Osteocyte (in vitro differentiated cells): ENCODE measurements around the gene ANKFY1. TPM values are rescaled to one million over a fixed set of nuclear protein-coding genes. Genes with fewer than 3 reads are reported as not detected.

ENCODE experiments used
- DNase-seq: peaks from one replicate; pipeline ENCODE4 v3.0.0; 2021; ENCODE audit warnings: mixed read lengths; ENCODE audit not compliant: unreplicated experiment; ENCODE audit errors: extremely low spot score
- H3K27ac Mint-ChIP-seq: one replicate; pipeline ENCODE4 v1.8.0; 2021; ENCODE audit warnings: mild to moderate bottlenecking, mixed read lengths; ENCODE audit not compliant: unreplicated experiment
- H3K27me3 Mint-ChIP-seq: one replicate; pipeline ENCODE4 v1.8.0; 2021; ENCODE audit warnings: mixed read lengths; ENCODE audit not compliant: unreplicated experiment
- H3K36me3 Mint-ChIP-seq: one replicate; pipeline ENCODE4 v1.8.0; 2021; ENCODE audit warnings: mixed read lengths; ENCODE audit not compliant: unreplicated experiment
- H3K4me1 Mint-ChIP-seq: one replicate; pipeline ENCODE4 v1.8.0; 2021; ENCODE audit warnings: mixed read lengths; ENCODE audit not compliant: unreplicated experiment
- H3K4me3 Mint-ChIP-seq: one replicate; pipeline ENCODE4 v1.8.0; 2021; ENCODE audit warnings: mild to moderate bottlenecking, moderate library complexity, mixed read lengths; ENCODE audit not compliant: unreplicated experiment
- H3K9me3 Mint-ChIP-seq: one replicate; pipeline ENCODE4 v1.8.0; 2021; ENCODE audit warnings: mixed read lengths; ENCODE audit not compliant: unreplicated experiment
- CTCF ChIP-seq: fragments of 200-600 bp; sonication (generic); IDR thresholded peaks from 2 replicates; pipeline ENCODE4 v1.5.0; 2021; ENCODE audit warnings: antibody characterized with exemption, mild to moderate bottlenecking, moderate library complexity
- total RNA-seq: library from RNA; stranded (reverse); gene quantifications from 2 replicates; pipeline ENCODE4 v1.2.1, GENCODE V29; 2021

The ANKFY1 gene
- total RNA-seq, 1 donor from 2014 or later = 61.2 TPM

DNA sequence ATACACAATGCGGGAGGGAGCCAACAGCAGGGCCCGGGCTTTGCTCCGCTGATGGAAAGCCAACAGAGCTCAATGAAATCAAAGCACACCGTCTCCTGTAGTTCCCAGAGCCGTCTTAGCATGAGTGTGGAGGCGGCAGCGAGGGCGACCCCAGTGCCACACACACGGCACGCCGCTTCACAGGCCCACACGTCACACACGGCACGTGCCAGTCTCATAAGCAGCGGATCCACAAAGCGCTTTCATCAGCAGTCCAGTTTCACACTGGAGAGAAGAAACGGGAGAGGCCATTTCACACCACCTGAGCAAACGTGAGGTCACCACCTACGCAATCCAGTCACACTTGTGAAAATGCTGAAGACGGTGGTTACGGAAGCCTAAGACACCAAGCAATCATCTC, 86.0 kb downstream of the ANKFY1 start:
- Mint-ChIP-seq H3K27me3 (no peaks in the 10 kb centered on the region), H3K4me3 (no peak overlapping the region), H3K4me1 (peaks cover 33% of the 10 kb centered on the region), H3K36me3 (peaks cover 41% of the 10 kb centered on the region), H3K9me3 (no peaks in the 10 kb centered on the region), H3K27ac (no peak overlapping the region)
- no peak for DNase-seq
- no peak for TF ChIP-seq CTCF

- H3K27ac Mint-ChIP-seq = peak overlapping the region; percentile 82
- no peak for DNase-seq
- H3K4me1 Mint-ChIP-seq = peaks cover 33% of the 10 kb centered on the region
- H3K4me3 Mint-ChIP-seq = peak overlapping the region; percentile 28
- no peak for TF ChIP-seq CTCF
- H3K9me3 Mint-ChIP-seq = no peaks in the 10 kb centered on the region
- H3K36me3 Mint-ChIP-seq = peaks cover 42% of the 10 kb centered on the region
- H3K27me3 Mint-ChIP-seq = no peaks in the 10 kb centered on the region
Observed at GRCh38 chr17:4176808-4177472, 86.8 kb downstream of the ANKFY1 start.

DNA sequence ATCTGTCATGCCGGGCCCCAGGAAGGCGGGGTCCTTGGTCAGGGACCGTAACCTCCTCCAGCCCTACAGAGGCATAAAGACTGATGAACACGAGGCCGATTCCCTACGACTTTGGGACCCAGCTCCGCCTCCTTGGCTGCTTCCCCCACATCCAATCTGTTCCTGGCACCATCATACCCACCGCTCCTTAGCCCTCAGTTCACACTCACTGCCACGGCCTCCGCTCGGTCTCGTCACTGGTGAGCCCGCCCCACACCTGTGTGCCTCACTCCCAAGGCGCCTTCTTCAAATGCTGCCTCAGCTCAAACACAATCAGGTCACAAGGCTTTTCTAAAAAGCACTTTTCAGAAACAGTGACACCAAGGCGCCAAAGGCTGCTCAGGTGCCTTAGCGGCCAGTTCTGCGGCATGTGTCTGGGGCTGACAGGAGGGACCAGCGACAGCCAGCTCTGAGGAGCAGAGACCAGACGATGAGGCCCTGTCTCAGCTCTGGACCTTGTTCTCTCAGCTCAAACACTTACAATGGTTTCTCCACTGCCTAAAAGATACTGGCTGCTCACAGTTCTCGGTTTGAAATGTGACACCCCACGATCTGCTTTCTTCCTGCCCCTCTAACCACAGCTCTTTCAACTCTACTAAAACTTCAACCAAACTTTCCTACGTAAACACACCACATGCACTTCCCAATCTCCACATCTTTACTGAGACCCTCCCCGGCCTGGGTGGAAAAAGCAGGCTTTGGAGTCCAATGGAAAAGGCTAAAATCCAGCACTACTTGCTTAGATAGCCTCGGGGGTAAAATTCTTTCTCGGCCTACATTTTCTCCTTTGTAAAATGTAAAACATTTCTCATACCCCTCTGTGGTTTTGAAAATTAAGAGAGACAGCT, 87.6 kb downstream of the ANKFY1 start:
- peaks cover 31% of the 10 kb centered on the region for H3K4me1 Mint-ChIP-seq
- peak overlapping the region; percentile 28 for H3K4me3 Mint-ChIP-seq
- peak overlapping the region; percentile 82 for H3K27ac Mint-ChIP-seq
- peaks cover 49% of the 10 kb centered on the region for H3K36me3 Mint-ChIP-seq
- no peaks in the 10 kb centered on the region for H3K27me3 Mint-ChIP-seq
- H3K9me3 Mint-ChIP-seq = no peaks in the 10 kb centered on the region
- no peak for DNase-seq
- no peak for TF ChIP-seq CTCF

- DNase-seq = no peak
- Mint-ChIP-seq H3K4me3 (no peak overlapping the region), H3K27me3 (no peaks in the 10 kb centered on the region), H3K27ac (no peak overlapping the region), H3K36me3 (peaks cover 53% of the 10 kb centered on the region), H3K4me1 (peaks cover 26% of the 10 kb centered on the region), H3K9me3 (no peaks in the 10 kb centered on the region)
- TF ChIP-seq CTCF = no peak
Observed at GRCh38 chr17:4174556-4174955, 89.2 kb downstream of the ANKFY1 start.

- no peak overlapping the region for H3K4me3 Mint-ChIP-seq
- H3K9me3 Mint-ChIP-seq = no peaks in the 10 kb centered on the region
- no peak overlapping the region for H3K27ac Mint-ChIP-seq
- TF ChIP-seq CTCF = no peak
- H3K36me3 Mint-ChIP-seq = peaks cover 53% of the 10 kb centered on the region
- peaks cover 26% of the 10 kb centered on the region for H3K4me1 Mint-ChIP-seq
- no peak for DNase-seq
- no peaks in the 10 kb centered on the region for H3K27me3 Mint-ChIP-seq
Observed at GRCh38 chr17:4173781-4174180, 90.0 kb downstream of the ANKFY1 start.
